Measurements from ENCODE around the gene HACL1. TPM values are rescaled to one million over a fixed set of nuclear protein-coding genes. Genes with fewer than 3 reads are reported as not detected.

HACL1 gene
- total RNA-seq, 2 experiments from 2014 or later = 25.3 to 26.5 TPM

- Mint-ChIP-seq H3K4me3 (no peak overlapping the region), H3K9me3 (no peaks in the 10 kb centered on the region), H3K27ac (no peak overlapping the region), H3K27me3 (ENCODE audit: low read depth) (no peaks in the 10 kb centered on the region), H3K36me3 (ENCODE audit: low read depth) (no peaks in the 10 kb centered on the region), H3K4me1 (ENCODE audit: low read depth) (no peaks in the 10 kb centered on the region)
- intact Hi-C loops (cut with micrococcal nuclease) = no loop called here
- DNase-seq = no peak
- CTCF ChIA-PET = interaction anchor here (1.5 kb wide), 1 partner anchor 42 kb away, joined by 4 read pairs; no protein-coding TSS in a partner anchor
Observed at GRCh38 chr3:15514663-15515340, 86.6 kb downstream of the HACL1 start.

GRCh38 chr3:15513810-15514662 is 87.3 kb downstream of the HACL1 start:
- Mint-ChIP-seq H3K4me3 (no peak overlapping the region), H3K27me3 (ENCODE audit: low read depth) (no peaks in the 10 kb centered on the region), H3K36me3 (ENCODE audit: low read depth) (no peaks in the 10 kb centered on the region), H3K27ac (no peak overlapping the region), H3K9me3 (no peaks in the 10 kb centered on the region), H3K4me1 (ENCODE audit: low read depth) (no peaks in the 10 kb centered on the region)
- intact Hi-C loops (cut with micrococcal nuclease) = no loop called here
- CTCF ChIA-PET = no interaction called here
- no peak for DNase-seq

- Mint-ChIP-seq H3K27ac (no peak overlapping the region), H3K36me3 (ENCODE audit: low read depth) (no peaks in the 10 kb centered on the region), H3K4me1 (ENCODE audit: low read depth) (no peaks in the 10 kb centered on the region), H3K27me3 (ENCODE audit: low read depth) (no peaks in the 10 kb centered on the region), H3K9me3 (no peaks in the 10 kb centered on the region), H3K4me3 (no peak overlapping the region)
- CTCF ChIA-PET = no interaction called here
- no peak for DNase-seq
- intact Hi-C loops (cut with micrococcal nuclease) = no loop called here
Observed at GRCh38 chr3:15513116-15513515, 88.3 kb downstream of the HACL1 start.

- Mint-ChIP-seq H3K36me3 (ENCODE audit: low read depth) (no peaks in the 10 kb centered on the region), H3K9me3 (no peaks in the 10 kb centered on the region), H3K27me3 (ENCODE audit: low read depth) (no peaks in the 10 kb centered on the region), H3K4me3 (no peak overlapping the region), H3K4me1 (ENCODE audit: low read depth) (no peaks in the 10 kb centered on the region), H3K27ac (no peak overlapping the region)
- intact Hi-C loops (cut with micrococcal nuclease) = no loop called here
- no peak for DNase-seq
- CTCF ChIA-PET = no interaction called here
Observed at GRCh38 chr3:15512166-15512565, 89.2 kb downstream of the HACL1 start.

GRCh38 chr3:15511156-15511555 is 90.2 kb downstream of the HACL1 start:
- DNase-seq = no peak
- no peak overlapping the region for H3K4me3 Mint-ChIP-seq
- no peaks in the 10 kb centered on the region for H3K27me3 Mint-ChIP-seq (ENCODE audit: low read depth)
- no peaks in the 10 kb centered on the region for H3K4me1 Mint-ChIP-seq (ENCODE audit: low read depth)
- H3K27ac Mint-ChIP-seq = no peak overlapping the region
- intact Hi-C loops (cut with micrococcal nuclease) = no loop called here
- CTCF ChIA-PET = no interaction called here
- no peaks in the 10 kb centered on the region for H3K36me3 Mint-ChIP-seq (ENCODE audit: low read depth)
- no peaks in the 10 kb centered on the region for H3K9me3 Mint-ChIP-seq

Other genes starting within 250 kb of the HACL1 start
- gene METTL6, start 174.0 kb downstream of the HACL1 start, total RNA-seq = 10 to 100 TPM; 12.5 to 14.0 TPM
- 10 to 100 TPM; 19.5 to 20.6 TPM for gene EAF1, start 174.0 kb downstream of the HACL1 start, total RNA-seq
- gene COLQ, start 79.9 kb downstream of the HACL1 start, total RNA-seq = under 1 TPM; 0.25 to 0.62 TPM
- gene BTD, start 176 bp upstream of the HACL1 start, total RNA-seq = 1 to 10 TPM; 8.7 to 9.7 TPM
- gene ANKRD28, start 196.4 kb upstream of the HACL1 start, total RNA-seq = 10 to 100 TPM; 21.4 to 23.6 TPM

Data from activated naive CD4-positive, alpha-beta T cell treated with anti-CD3 and anti-CD28 coated beads for 36 hours (primary cell).